ENCODE measurements around the gene NAA80.
"Not testable (repeated sequence)": the region's sequence is repeated elsewhere in the genome, so short reads cannot be mapped to it uniquely, and the experiment has no call there.

Gene NAA80

GRCh38 chr3:50268703-50269451, 30.3 kb downstream of the NAA80 start, which contains the start of gene SEMA3B:
SEMA3B (plus strand) TSS chr3:50269147; CDS start chr3:50269241, 94 bp downstream.
- DNase-seq = peak; percentile 42

GRCh38 chr3:50268276-50268675, 30.9 kb downstream of the NAA80 start:
- DNase-seq = no peak

GRCh38 chr3:50267280-50267913, 31.8 kb downstream of the NAA80 start:
- DNase-seq = peak; percentile 83

GRCh38 chr3:50266836-50267235, 32.4 kb downstream of the NAA80 start:
- peak; percentile 33 for DNase-seq

GRCh38 chr3:50266017-50266416, 33.2 kb downstream of the NAA80 start:
- no peak for DNase-seq

GRCh38 chr3:50265571-50265970, 33.6 kb downstream of the NAA80 start:
- DNase-seq = no peak

GRCh38 chr3:50264964-50265485, 34.2 kb downstream of the NAA80 start:
- DNase-seq = no peak

GRCh38 chr3:50264383-50264963, 34.7 kb downstream of the NAA80 start:
- peak; percentile 73 for DNase-seq

GRCh38 chr3:50263478-50264382, 35.5 kb downstream of the NAA80 start:
- no peak for DNase-seq

- no peak for DNase-seq
Observed at GRCh38 chr3:50262778-50263177, 36.4 kb downstream of the NAA80 start.

- not testable (repeated sequence) for DNase-seq
Observed at GRCh38 chr3:50262200-50262599, 37.0 kb downstream of the NAA80 start.

- DNase-seq = no peak
Observed at GRCh38 chr3:50261505-50261904, 37.7 kb downstream of the NAA80 start.

GRCh38 chr3:50260942-50261441, 38.2 kb downstream of the NAA80 start:
- peak; percentile 33 for DNase-seq

- DNase-seq = peak; percentile 88
Observed at GRCh38 chr3:50260027-50260941, 38.9 kb downstream of the NAA80 start.

GRCh38 chr3:50259432-50260026, 39.7 kb downstream of the NAA80 start:
- no peak for DNase-seq

GRCh38 chr3:50258979-50259378, 40.2 kb downstream of the NAA80 start:
- DNase-seq = no peak

GRCh38 chr3:50258029-50258680, 41.0 kb downstream of the NAA80 start:
- peak; percentile 44 for DNase-seq

- DNase-seq = peak; percentile 52
Observed at GRCh38 chr3:50256978-50257890, 42.0 kb downstream of the NAA80 start.

- peak; percentile 27 for DNase-seq
Observed at GRCh38 chr3:50255251-50255615, 44.0 kb downstream of the NAA80 start.
